PC-9 (cell line): ENCODE data around the gene FUS. TPM values are rescaled to one million over a fixed set of nuclear protein-coding genes. Genes with fewer than 3 reads are reported as not detected.
"Not testable (repeated sequence)": the region's sequence is repeated elsewhere in the genome, so short reads cannot be mapped to it uniquely, and the experiment has no call there.

Experiments used
- BruUV-seq: library from RNA; stranded (reverse); fragments of 400-500 nt; replicated peaks from 2 replicates; lab custom pipeline; 2021; lab: Mats Ljungman, UMichigan
- CTCF ChIA-PET: fragments of 300-600 bp; sonication (Branson Sonifier 250); formaldehyde crosslinking; loops from one replicate; lab custom pipeline; 2022; ENCODE audit warnings: antibody characterized with exemption; lab: Charles Lee
- POLR2A ChIA-PET: fragments of 300-600 bp; sonication (Branson Sonifier 250); formaldehyde crosslinking; loops from one replicate; lab custom pipeline; 2022; ENCODE audit warnings: antibody characterized with exemption; ENCODE audit not compliant: unreplicated experiment; lab: Charles Lee
- DNase-seq, 2 experiments: peaks; one replicate each; pipeline versions ENCODE4 v3.0.0 to v3.0.0-alpha.2; 2015 to 2022; ENCODE audit warnings: mixed read lengths in 1 of 2
- H2AFZ ChIP-seq: fragments of 200-600 bp; sonication (generic); 2 replicates; pipeline ENCODE4 v1.8.1; 2017; ENCODE audit warnings: antibody characterized with exemption
- H3F3A ChIP-seq: fragments of 200-600 bp; sonication (generic); 2 replicates; pipeline ENCODE4 v1.8.1; 2017; ENCODE audit warnings: antibody characterized with exemption, mild to moderate bottlenecking, low read depth; ENCODE audit not compliant: insufficient read depth
- H3K27ac ChIP-seq: fragments of 200-600 bp; sonication (generic); 2 replicates; pipeline ENCODE4 v1.6.1; 2016; ENCODE audit warnings: mixed run types
- H3K27me3 ChIP-seq: fragments of 200-600 bp; sonication (generic); 2 replicates; pipeline ENCODE4 v1.6.1; 2016; ENCODE audit warnings: low read depth, mixed run types; ENCODE audit not compliant: insufficient read depth
- H3K36me3 ChIP-seq: fragments of 200-600 bp; sonication (generic); 2 replicates; pipeline ENCODE4 v1.6.1; 2016; ENCODE audit warnings: low read depth, mixed run types
- H3K4me1 ChIP-seq: fragments of 200-600 bp; sonication (generic); replicated peaks from 2 replicates; pipeline ENCODE4 v1.6.1; 2016; ENCODE audit warnings: mixed run types; ENCODE audit not compliant: insufficient read depth
- H3K4me2 ChIP-seq: fragments of 200-600 bp; sonication (generic); 2 replicates; pipeline ENCODE4 v1.6.1; 2017; ENCODE audit warnings: mixed run types
- H3K4me3 ChIP-seq: fragments of 200-600 bp; sonication (generic); 2 replicates; pipeline ENCODE4 v1.6.1; 2016; ENCODE audit warnings: mixed run types
- H3K79me2 ChIP-seq: fragments of 200-600 bp; sonication (generic); 2 replicates; pipeline ENCODE4 v1.6.1; 2017; ENCODE audit warnings: low read depth, mixed run types
- H3K9me2 ChIP-seq: fragments of 200-600 bp; sonication (generic); 2 replicates; pipeline ENCODE4 v1.8.1; 2017; ENCODE audit warnings: mild to moderate bottlenecking; ENCODE audit not compliant: insufficient read depth
- H3K9me3 ChIP-seq: fragments of 200-600 bp; sonication (generic); 2 replicates; pipeline ENCODE4 v1.8.1; 2016; ENCODE audit warnings: low read depth; ENCODE audit not compliant: insufficient read depth
- H4K20me1 ChIP-seq: fragments of 200-600 bp; sonication (generic); 2 replicates; pipeline ENCODE4 v1.8.1; 2017; ENCODE audit not compliant: insufficient read depth
- CTCF ChIP-seq: fragments of 200-600 bp; sonication (generic); conservative IDR thresholded peaks from 2 replicates; pipeline ENCODE4 v1.6.1; 2017; ENCODE audit warnings: mixed run types, antibody characterized with exemption, mild to moderate bottlenecking, moderate library complexity
- EZH2 ChIP-seq: fragments of 200-600 bp; sonication (generic); IDR thresholded peaks from 2 replicates; pipeline ENCODE4 v1.8.0; 2017; ENCODE audit warnings: antibody characterized with exemption, low read depth
- intact Hi-C: fragments of 100-400 bp; cut with micrococcal nuclease; formaldehyde crosslinking; loops from one replicate; pipeline ENCODE4 v1.10.0; 2022; ENCODE audit not compliant: unreplicated experiment
- total RNA-seq: library from RNA; stranded (reverse); gene quantifications from 2 replicates; pipeline ENCODE4 v1.2.3, GENCODE V29; 2021

The FUS gene
- total RNA-seq, 1 experiment from 2014 or later = 637 TPM

- no TSS peak for BruUV-seq
Measured at GRCh38 chr16:31157136-31157535, 22.8 kb upstream of the FUS start.

GRCh38 chr16:31167315-31167714, 12.6 kb upstream of the FUS start:
- Histone ChIP-seq H3K79me2 (no peaks in the 10 kb centered on the region), H4K20me1 (no peaks in the 10 kb centered on the region), H3K4me2 (no peak overlapping the region), H2AFZ (no peak overlapping the region), H3K9me3 (no peaks in the 10 kb centered on the region), H3K27me3 (no peaks in the 10 kb centered on the region), H3K36me3 (no peaks in the 10 kb centered on the region), H3K4me3 (no peak overlapping the region), H3K27ac (no peak overlapping the region), H3K9me2 (no peaks in the 10 kb centered on the region), H3K4me1 (peaks cover 25% of the 10 kb centered on the region), H3F3A (peaks cover 21% of the 10 kb centered on the region; the same call in 1 of the 2 replicates)
- DNase-seq = no peak
- CTCF ChIA-PET = no interaction called here
- BruUV-seq = no TSS peak
- POLR2A ChIA-PET = no interaction called here
- TF ChIP-seq CTCF (no peak), EZH2 (no peak)
- intact Hi-C loops = no loop called here

More at GRCh38 chr16:31157136-31157535, 22.8 kb upstream of the FUS start:
- no peak overlapping the region for H2AFZ ChIP-seq
- ChIA-PET POLR2A (interaction anchor here (0.7 kb wide), 1 partner anchor 229 kb away, joined by 3 read pairs; no protein-coding TSS in a partner anchor), CTCF (interaction anchor here (0.7 kb wide), 1 partner anchor 159 kb away, joined by 9 read pairs; no protein-coding TSS in a partner anchor)
- H3K9me2 ChIP-seq = no peaks in the 10 kb centered on the region
- H3K4me3 ChIP-seq = no peak overlapping the region
- H3K27ac ChIP-seq = no peak overlapping the region
- peaks cover 10% of the 10 kb centered on the region; the same call in 1 of the 2 replicates for H3K4me1 ChIP-seq
- H3F3A ChIP-seq = peaks cover 8% of the 10 kb centered on the region; the same call in 1 of the 2 replicates
- intact Hi-C loops = no loop called here
- no peaks in the 10 kb centered on the region for H3K27me3 ChIP-seq
- H4K20me1 ChIP-seq = no peaks in the 10 kb centered on the region
- H3K9me3 ChIP-seq = no peaks in the 10 kb centered on the region
- no peak overlapping the region for H3K4me2 ChIP-seq
- no peaks in the 10 kb centered on the region for H3K36me3 ChIP-seq
- no peaks in the 10 kb centered on the region for H3K79me2 ChIP-seq
- no peak for DNase-seq
- TF ChIP-seq EZH2 (no peak), CTCF (no peak)

GRCh38 chr16:31168848-31169247, 11.1 kb upstream of the FUS start:
- peaks cover 21% of the 10 kb centered on the region; the same call in 1 of the 2 replicates for H3F3A ChIP-seq
- no peaks in the 10 kb centered on the region for H3K9me2 ChIP-seq
- TF ChIP-seq CTCF (no peak), EZH2 (no peak)
- ChIA-PET CTCF (no interaction called here), POLR2A (no interaction called here)
- H3K9me3 ChIP-seq = no peaks in the 10 kb centered on the region
- H3K36me3 ChIP-seq = no peaks in the 10 kb centered on the region
- no peaks in the 10 kb centered on the region for H4K20me1 ChIP-seq
- intact Hi-C loops = no loop called here
- H3K4me3 ChIP-seq = no peak overlapping the region
- no peaks in the 10 kb centered on the region for H3K27me3 ChIP-seq
- H3K4me1 ChIP-seq = peaks cover 25% of the 10 kb centered on the region
- H3K79me2 ChIP-seq = no peaks in the 10 kb centered on the region
- no TSS peak for BruUV-seq
- peak overlapping the region; percentile 11; the same call in 1 of the 2 replicates for H3K4me2 ChIP-seq
- no peak overlapping the region for H2AFZ ChIP-seq
- H3K27ac ChIP-seq = no peak overlapping the region
- DNase-seq = peak; percentile 61 to 87

GRCh38 chr16:31170048-31170447, 9.9 kb upstream of the FUS start:
- Histone ChIP-seq H3F3A (peaks cover 21% of the 10 kb centered on the region; the same call in 1 of the 2 replicates), H3K4me1 (peaks cover 25% of the 10 kb centered on the region)
- H3K27ac ChIP-seq, CTCF ChIA-PET, H3K36me3 ChIP-seq, H4K20me1 ChIP-seq, H2AFZ ChIP-seq, H3K9me3 ChIP-seq, H3K27me3 ChIP-seq, BruUV-seq, H3K9me2 ChIP-seq, POLR2A ChIA-PET, H3K4me2 ChIP-seq, H3K4me3 ChIP-seq, H3K79me2 ChIP-seq, intact Hi-C loops, DNase-seq: not testable (repeated sequence)
